Suprapubic skin (tissue), 4 donors: ENCODE data around the gene CYP2D6.

Experiments used
- EP300 ChIP-seq: sonication (generic); formaldehyde crosslinking; IDR thresholded peaks from one replicate; pipeline ENCODE4 v1.6.1; 2017; ENCODE audit warnings: antibody characterized with exemption
- POLR2A ChIP-seq, 2 donors: fragments of 450-650 bp; IDR thresholded peaks; one replicate each; pipeline ENCODE4 v1.6.1; 2017; ENCODE audit warnings: antibody characterized with exemption in 2 of 2, mild to moderate bottlenecking in 2 of 2, moderate library complexity in 2 of 2
- POLR2AphosphoS5 ChIP-seq, 3 donors: sonication (generic); formaldehyde crosslinking; IDR thresholded peaks; one replicate each; pipeline ENCODE4 v1.6.1; 2017; ENCODE audit warnings: antibody characterized with exemption in 3 of 3
- TF ChIP-seq, protein P1 (sequence below), 2 donors: fragments of 200-600 bp in 1 of 2; fragments of 450-650 bp in 1 of 2; sonication (generic) in 1 of 2; IDR thresholded peaks; one replicate each; pipeline ENCODE4 v1.5.1; 2016 to 2019; ENCODE audit warnings: antibody characterized with exemption in 2 of 2, mild to moderate bottlenecking in 1 of 2, moderate library complexity in 1 of 2

DNA sequence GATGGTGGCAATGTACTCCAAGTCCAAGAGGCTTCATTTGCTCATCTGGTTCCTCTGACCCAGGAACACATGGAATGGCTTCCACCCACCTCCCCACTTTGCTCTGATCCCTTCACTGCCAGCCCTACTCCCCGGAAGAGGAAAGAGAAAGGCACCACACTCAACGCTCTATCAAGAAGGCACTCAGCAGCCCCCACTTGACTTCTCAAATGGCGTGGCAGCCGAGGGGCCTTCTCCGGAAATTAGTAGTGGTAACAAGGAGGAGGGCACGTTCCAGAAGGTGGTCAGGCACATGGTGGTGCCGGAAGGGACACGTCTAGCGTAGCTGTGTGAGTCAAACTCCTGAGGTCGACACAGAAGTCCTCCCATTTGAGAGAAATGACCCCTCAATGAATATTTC, 36.5 kb upstream of the CYP2D6 start:
- TF ChIP-seq, protein P1, sequence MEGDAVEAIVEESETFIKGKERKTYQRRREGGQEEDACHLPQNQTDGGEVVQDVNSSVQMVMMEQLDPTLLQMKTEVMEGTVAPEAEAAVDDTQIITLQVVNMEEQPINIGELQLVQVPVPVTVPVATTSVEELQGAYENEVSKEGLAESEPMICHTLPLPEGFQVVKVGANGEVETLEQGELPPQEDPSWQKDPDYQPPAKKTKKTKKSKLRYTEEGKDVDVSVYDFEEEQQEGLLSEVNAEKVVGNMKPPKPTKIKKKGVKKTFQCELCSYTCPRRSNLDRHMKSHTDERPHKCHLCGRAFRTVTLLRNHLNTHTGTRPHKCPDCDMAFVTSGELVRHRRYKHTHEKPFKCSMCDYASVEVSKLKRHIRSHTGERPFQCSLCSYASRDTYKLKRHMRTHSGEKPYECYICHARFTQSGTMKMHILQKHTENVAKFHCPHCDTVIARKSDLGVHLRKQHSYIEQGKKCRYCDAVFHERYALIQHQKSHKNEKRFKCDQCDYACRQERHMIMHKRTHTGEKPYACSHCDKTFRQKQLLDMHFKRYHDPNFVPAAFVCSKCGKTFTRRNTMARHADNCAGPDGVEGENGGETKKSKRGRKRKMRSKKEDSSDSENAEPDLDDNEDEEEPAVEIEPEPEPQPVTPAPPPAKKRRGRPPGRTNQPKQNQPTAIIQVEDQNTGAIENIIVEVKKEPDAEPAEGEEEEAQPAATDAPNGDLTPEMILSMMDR (IDR thresholded peaks at IDR 0.05), result no peak
- TF ChIP-seq POLR2A (IDR thresholded peaks at IDR 0.05) (no peak), POLR2AphosphoS5 (IDR thresholded peaks at IDR 0.05) (no peak), EP300 (no peak)
